C4-2B (cell line): ENCODE measurements around the gene GNB1L.

ENCODE experiments used
- H3K27ac ChIP-seq: fragments of 450-650 bp; 2 replicates; pipeline ENCODE4 v1.5.1; 2017
- ZFX ChIP-seq: fragments of 450-650 bp; IDR thresholded peaks from 2 replicates; pipeline ENCODE4 v1.6.1; 2017
- TF ChIP-seq, protein P1 (sequence below): fragments of 450-650 bp; conservative IDR thresholded peaks from 2 replicates; pipeline ENCODE4 v1.5.1; 2017; ENCODE audit warnings: mild to moderate bottlenecking

The GNB1L gene

DNA sequence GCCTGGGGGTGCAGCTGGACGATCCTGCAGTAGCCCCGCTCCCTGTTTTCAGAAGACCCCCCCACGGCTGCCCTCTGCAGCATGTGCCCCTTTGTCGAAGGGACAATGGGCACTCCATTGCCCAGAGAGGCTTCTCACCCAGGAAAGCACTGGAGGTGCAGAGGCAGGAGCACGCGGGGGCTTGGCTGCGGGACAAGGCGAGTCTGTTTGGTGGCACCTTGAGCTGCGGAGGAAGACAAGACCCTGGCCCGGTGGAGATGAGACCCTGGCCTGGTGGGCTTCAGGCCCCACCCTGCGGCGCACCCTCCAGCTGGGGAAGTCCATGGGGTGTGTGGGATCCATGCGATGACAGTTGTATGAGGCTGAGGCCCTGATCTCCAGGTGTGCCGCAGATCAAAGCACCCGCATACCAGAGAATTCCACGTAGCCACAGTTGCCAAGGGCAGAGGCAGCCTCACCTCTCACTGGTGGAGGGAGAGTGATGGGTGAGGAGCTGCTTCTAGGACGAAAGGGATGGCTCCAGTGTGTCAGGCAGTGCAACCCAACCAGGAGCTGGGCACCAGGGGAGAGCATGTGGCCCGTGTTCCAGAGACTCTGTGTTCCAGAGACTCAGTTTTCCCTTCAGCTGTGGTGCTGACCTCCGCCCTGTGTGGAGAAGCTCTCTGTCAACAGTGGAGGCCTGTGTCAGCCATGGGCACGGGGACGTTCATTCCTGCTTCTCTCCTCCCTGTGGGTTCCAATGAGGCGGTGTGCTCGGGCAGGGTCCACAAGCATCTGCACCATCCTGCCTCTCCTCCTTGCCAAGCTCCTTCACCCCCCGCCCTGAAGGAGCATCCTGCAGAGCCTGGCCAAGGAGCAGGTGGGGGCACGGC is 84.1 kb downstream of the GNB1L start:
- TF ChIP-seq, protein P1, sequence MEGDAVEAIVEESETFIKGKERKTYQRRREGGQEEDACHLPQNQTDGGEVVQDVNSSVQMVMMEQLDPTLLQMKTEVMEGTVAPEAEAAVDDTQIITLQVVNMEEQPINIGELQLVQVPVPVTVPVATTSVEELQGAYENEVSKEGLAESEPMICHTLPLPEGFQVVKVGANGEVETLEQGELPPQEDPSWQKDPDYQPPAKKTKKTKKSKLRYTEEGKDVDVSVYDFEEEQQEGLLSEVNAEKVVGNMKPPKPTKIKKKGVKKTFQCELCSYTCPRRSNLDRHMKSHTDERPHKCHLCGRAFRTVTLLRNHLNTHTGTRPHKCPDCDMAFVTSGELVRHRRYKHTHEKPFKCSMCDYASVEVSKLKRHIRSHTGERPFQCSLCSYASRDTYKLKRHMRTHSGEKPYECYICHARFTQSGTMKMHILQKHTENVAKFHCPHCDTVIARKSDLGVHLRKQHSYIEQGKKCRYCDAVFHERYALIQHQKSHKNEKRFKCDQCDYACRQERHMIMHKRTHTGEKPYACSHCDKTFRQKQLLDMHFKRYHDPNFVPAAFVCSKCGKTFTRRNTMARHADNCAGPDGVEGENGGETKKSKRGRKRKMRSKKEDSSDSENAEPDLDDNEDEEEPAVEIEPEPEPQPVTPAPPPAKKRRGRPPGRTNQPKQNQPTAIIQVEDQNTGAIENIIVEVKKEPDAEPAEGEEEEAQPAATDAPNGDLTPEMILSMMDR = no peak
- no peak for TF ChIP-seq ZFX
- H3K27ac ChIP-seq = no peak overlapping the region

DNA sequence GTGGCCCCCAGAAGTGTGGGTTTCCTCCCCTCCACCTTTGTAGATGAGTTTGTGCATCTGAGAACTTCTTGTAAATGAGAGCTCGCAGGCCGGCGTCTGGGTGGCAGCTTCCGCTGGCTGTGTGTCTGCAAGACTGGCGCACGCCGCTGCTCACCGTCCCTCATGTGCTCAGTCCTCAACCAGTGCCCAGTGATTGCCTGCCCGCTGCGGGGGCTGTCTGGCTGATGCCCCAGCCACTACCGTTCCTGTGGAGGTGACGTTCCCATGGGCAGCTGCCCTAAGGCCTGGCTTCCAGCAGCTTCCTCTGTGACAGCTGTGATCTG is 85.3 kb downstream of the GNB1L start:
- H3K27ac ChIP-seq = no peak overlapping the region
- TF ChIP-seq, protein P1 = no peak

DNA sequence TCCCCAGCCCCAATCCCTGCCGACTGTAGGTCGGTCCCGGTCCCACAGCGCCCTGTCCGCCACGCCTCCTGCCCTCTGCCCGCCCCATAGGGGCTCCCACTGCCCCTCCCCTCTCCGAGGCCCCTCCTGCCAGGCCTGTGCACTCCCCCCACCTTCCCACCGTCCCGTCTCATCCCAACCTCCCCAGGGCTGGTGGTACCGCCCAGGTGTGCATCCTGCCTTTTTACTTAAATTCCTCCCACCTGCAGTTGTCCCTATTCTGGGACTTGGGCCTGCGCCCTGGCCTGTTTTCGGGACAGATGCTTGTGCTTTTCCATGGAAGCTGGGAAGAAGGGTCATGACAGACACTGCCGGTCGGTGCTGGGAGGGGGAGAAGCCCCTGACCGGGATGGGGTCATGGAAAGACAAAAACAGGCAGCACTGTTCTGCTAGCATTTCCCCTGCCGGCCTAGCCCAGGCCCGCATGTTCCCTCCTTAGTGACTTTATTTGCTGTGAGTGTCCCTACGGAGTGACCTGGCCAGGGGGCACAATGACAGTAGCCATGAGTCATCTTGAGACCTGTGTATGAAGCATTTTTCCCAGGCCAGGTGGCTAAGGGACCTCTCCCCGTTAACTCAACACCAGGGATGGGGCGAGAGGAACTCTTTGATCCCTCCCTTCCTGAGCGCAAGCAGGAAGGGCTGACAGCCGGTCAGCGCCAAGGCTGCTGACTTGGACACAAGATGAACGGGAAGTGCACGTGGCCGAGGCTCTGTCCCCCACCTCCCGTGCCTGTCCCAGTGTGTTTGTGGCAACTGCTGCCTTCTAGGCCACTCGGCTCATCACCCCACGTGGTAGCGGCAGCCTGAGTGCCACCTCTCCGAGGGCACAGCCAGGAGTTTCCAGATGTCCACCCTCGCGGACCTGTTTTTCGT is 87.0 kb downstream of the GNB1L start:
- no peak overlapping the region for H3K27ac ChIP-seq
- TF ChIP-seq, protein P1 = no peak
- no peak for TF ChIP-seq ZFX

GRCh38 chr22:19766511-19767426 is 87.9 kb downstream of the GNB1L start:
- TF ChIP-seq ZFX = no peak
- TF ChIP-seq, protein P1 = no peak
- no peak overlapping the region for H3K27ac ChIP-seq

GRCh38 chr22:19766240-19766510 is 88.5 kb downstream of the GNB1L start:
- no peak overlapping the region for H3K27ac ChIP-seq
- TF ChIP-seq, protein P1 = no peak
- no peak for TF ChIP-seq ZFX

- TF ChIP-seq, protein P1 = no peak
- no peak for TF ChIP-seq ZFX
- H3K27ac ChIP-seq = no peak overlapping the region
Measured at GRCh38 chr22:19765477-19766239, 89.0 kb downstream of the GNB1L start.
